Vagina (tissue), 2 donors: ENCODE measurements around the gene EHD1.

ENCODE experiments used
- POLR2A ChIP-seq, 2 donors: fragments of 450-650 bp; IDR thresholded peaks; one replicate each; pipeline ENCODE4 v1.6.1; 2017; ENCODE audit warnings: antibody characterized with exemption in 2 of 2, mild to moderate bottlenecking in 2 of 2, moderate library complexity in 2 of 2
- POLR2AphosphoS5 ChIP-seq, 2 donors: sonication (generic); formaldehyde crosslinking; IDR thresholded peaks; one replicate each; pipeline ENCODE4 v1.9.0; 2017; ENCODE audit warnings: antibody characterized with exemption in 2 of 2, mild to moderate bottlenecking in 2 of 2, low read depth in 1 of 2; ENCODE audit not compliant: insufficient read depth in 1 of 2
- TF ChIP-seq, protein P1 (sequence below), 3 experiments: fragments of 450-650 bp in 2 of 3; fragments of 200-600 bp in 1 of 3; sonication (generic) in 1 of 3; IDR thresholded peaks; one replicate each; pipeline ENCODE4 v1.5.1; 2017 to 2019; ENCODE audit warnings: antibody characterized with exemption in 3 of 3, mild to moderate bottlenecking in 2 of 3, moderate library complexity in 2 of 3

DNA sequence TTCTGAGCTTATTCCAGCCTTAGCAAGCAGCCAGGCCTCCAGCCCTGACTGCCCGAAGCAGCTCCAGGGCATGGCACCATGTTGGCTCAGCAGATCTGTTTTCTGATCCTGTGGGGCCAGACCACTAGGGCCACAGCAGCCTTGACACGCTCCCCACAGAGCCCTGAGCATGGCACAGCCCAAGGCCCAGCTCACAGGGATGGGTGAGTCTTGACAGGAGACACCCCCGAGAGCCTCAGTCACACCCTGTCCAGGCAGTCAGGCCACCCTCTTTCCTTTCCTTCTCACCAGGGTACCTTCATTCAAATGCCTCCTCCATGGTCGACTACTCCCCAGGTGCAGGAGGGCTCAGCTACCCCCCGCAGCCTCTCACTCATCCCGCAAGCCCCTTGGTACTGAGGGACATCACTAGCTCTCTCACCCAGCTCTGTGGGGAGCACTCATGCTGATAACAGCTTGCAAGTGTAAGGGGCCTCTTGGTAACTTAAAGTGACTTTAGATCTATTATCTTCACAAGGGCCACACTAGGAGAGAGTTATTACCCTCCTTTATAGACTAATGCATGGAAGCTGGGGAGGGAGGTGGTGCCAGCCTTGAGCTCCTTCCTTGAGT is 30.1 kb downstream of the EHD1 start:
- TF ChIP-seq, protein P1, sequence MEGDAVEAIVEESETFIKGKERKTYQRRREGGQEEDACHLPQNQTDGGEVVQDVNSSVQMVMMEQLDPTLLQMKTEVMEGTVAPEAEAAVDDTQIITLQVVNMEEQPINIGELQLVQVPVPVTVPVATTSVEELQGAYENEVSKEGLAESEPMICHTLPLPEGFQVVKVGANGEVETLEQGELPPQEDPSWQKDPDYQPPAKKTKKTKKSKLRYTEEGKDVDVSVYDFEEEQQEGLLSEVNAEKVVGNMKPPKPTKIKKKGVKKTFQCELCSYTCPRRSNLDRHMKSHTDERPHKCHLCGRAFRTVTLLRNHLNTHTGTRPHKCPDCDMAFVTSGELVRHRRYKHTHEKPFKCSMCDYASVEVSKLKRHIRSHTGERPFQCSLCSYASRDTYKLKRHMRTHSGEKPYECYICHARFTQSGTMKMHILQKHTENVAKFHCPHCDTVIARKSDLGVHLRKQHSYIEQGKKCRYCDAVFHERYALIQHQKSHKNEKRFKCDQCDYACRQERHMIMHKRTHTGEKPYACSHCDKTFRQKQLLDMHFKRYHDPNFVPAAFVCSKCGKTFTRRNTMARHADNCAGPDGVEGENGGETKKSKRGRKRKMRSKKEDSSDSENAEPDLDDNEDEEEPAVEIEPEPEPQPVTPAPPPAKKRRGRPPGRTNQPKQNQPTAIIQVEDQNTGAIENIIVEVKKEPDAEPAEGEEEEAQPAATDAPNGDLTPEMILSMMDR (IDR thresholded peaks at IDR 0.05) = no peak
- no peak for TF ChIP-seq POLR2A (IDR thresholded peaks at IDR 0.05)
- no peak for TF ChIP-seq POLR2AphosphoS5 (IDR thresholded peaks at IDR 0.05; ENCODE audit: insufficient read depth in 1 of 2, low read depth in 1 of 2)
